Measurements from ENCODE around the gene WDR26.

Gene WDR26

DNA sequence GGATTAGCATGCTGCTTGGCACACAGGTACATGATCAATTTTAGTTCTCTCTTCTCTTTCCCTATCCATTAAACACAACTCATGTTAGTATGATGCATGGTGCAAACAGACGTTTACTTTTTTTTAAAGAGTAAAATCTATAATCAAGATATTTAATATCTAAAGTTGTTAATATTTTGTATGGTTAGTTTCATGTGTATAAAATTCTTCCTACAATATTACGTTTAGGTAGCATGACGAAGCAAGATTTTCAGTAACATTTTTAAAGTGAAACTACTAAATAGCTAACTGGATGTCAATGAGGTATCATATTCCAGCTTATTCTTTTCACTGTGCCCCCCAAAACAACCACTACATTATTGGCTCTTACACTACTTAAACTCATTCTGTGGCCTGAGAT lies 41.3 kb downstream of the WDR26 start:
- no peaks in the 10 kb centered on the region for H3K4me1 ChIP-seq (ENCODE audit: control insufficient read depth, insufficient read depth, low read length)
- H3K4me3 ChIP-seq (ENCODE audit: low read length in 2 of 2) = no peak overlapping the region
- no peak overlapping the region for H3K27ac ChIP-seq (ENCODE audit: low read length)
- no peaks in the 10 kb centered on the region for H3K9me3 ChIP-seq (ENCODE audit: control insufficient read depth in 2 of 2, low read length in 2 of 2)
- peaks cover 15 to 50% of the 10 kb centered on the region in 2 donors for H3K36me3 ChIP-seq (ENCODE audit: control insufficient read depth in 2 of 2, insufficient read depth in 2 of 2, low read length in 2 of 2)
- no peaks in the 10 kb centered on the region for H3K27me3 ChIP-seq (ENCODE audit: control insufficient read depth in 1 of 2, insufficient read depth in 2 of 2, low read length in 2 of 2)
- H3K9ac ChIP-seq (ENCODE audit: low read length in 2 of 2) = no peak overlapping the region

GRCh38 chr1:224392411-224393249 lies 42.0 kb downstream of the WDR26 start:
- H3K36me3 ChIP-seq (ENCODE audit: control insufficient read depth in 2 of 2, insufficient read depth in 2 of 2, low read length in 2 of 2) = peaks cover 15 to 44% of the 10 kb centered on the region in 2 donors
- H3K4me1 ChIP-seq (ENCODE audit: control insufficient read depth, insufficient read depth, low read length) = no peaks in the 10 kb centered on the region
- H3K27me3 ChIP-seq (ENCODE audit: control insufficient read depth in 1 of 2, insufficient read depth in 2 of 2, low read length in 2 of 2) = no peaks in the 10 kb centered on the region
- no peaks in the 10 kb centered on the region for H3K9me3 ChIP-seq (ENCODE audit: control insufficient read depth in 2 of 2, low read length in 2 of 2)
- no peak overlapping the region for H3K9ac ChIP-seq (ENCODE audit: low read length in 2 of 2)
- no peak overlapping the region for H3K27ac ChIP-seq (ENCODE audit: low read length)
- no peak overlapping the region for H3K4me3 ChIP-seq (ENCODE audit: low read length in 2 of 2)

DNA sequence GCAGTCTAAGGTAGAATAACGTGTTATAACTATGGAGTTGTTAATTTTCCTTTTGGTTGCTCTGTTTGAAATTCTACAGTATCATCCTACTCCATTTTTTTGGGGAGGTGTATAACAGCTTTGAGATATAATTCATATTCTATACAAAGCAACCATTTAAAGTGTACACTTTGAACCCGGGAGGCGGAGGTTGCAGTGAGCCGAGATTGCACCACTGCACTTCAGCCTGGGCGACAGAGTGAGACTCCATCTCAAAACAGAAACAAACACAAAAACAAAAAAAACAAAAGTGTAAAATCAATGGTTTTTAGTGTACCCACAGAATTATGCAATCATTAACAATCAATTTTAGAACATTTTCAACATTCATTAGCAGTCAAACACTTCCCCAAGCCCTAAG lies 44.1 kb downstream of the WDR26 start:
- Histone ChIP-seq H3K9ac (ENCODE audit: low read length in 2 of 2) (no peak overlapping the region), H3K4me3 (ENCODE audit: low read length in 2 of 2) (no peak overlapping the region), H3K4me1 (ENCODE audit: control insufficient read depth, insufficient read depth, low read length) (no peaks in the 10 kb centered on the region), H3K9me3 (ENCODE audit: control insufficient read depth in 2 of 2, low read length in 2 of 2) (no peaks in the 10 kb centered on the region), H3K27me3 (ENCODE audit: control insufficient read depth in 1 of 2, insufficient read depth in 2 of 2, low read length in 2 of 2) (no peaks in the 10 kb centered on the region), H3K27ac (ENCODE audit: low read length) (no peak overlapping the region), H3K36me3 (ENCODE audit: control insufficient read depth in 2 of 2, insufficient read depth in 2 of 2, low read length in 2 of 2) (peaks cover 15 to 33% of the 10 kb centered on the region in 2 donors)

GRCh38 chr1:224387943-224388342 lies 46.7 kb downstream of the WDR26 start:
- Histone ChIP-seq H3K9ac (ENCODE audit: low read length in 2 of 2) (no peak overlapping the region), H3K27me3 (ENCODE audit: control insufficient read depth in 1 of 2, insufficient read depth in 2 of 2, low read length in 2 of 2) (no peaks in the 10 kb centered on the region), H3K27ac (ENCODE audit: low read length) (no peak overlapping the region), H3K4me3 (ENCODE audit: low read length in 2 of 2) (no peak overlapping the region), H3K4me1 (ENCODE audit: control insufficient read depth, insufficient read depth, low read length) (no peaks in the 10 kb centered on the region), H3K9me3 (ENCODE audit: control insufficient read depth in 2 of 2, low read length in 2 of 2) (no peaks in the 10 kb centered on the region), H3K36me3 (ENCODE audit: control insufficient read depth in 2 of 2, insufficient read depth in 2 of 2, low read length in 2 of 2) (peaks cover 5 to 15% of the 10 kb centered on the region in 2 donors)

DNA sequence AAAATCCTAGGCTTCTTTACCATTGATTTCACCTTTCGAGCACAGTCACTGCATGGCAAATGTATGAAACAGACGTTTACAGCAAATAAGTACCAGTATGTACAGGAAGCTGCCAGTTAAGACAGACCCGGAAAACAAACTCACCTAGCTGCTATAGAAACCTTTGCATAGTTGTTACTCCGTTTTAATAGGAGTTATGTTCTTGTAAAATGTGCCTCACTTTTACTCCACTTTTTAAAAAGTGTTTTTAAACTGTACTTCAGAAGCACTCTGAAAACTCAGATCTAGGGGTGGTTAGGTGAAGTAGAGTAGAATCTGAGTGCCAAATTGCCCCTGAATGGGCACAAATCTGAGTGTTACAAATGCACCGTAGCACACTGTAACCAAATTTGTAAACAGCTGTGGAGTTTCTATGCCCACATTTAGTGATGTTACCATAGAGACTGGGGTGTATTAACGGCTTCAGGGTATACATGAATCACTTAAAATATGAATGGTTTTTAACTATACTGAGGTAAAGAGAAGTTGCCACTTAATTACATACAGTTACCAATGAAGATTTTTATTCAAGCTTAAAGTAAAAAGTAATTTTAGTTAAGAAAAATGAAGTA lies 47.2 kb downstream of the WDR26 start:
- Histone ChIP-seq H3K4me1 (ENCODE audit: control insufficient read depth, insufficient read depth, low read length) (no peaks in the 10 kb centered on the region), H3K27me3 (ENCODE audit: control insufficient read depth in 1 of 2, insufficient read depth in 2 of 2, low read length in 2 of 2) (no peaks in the 10 kb centered on the region), H3K27ac (ENCODE audit: low read length) (no peak overlapping the region), H3K4me3 (ENCODE audit: low read length in 2 of 2) (no peak overlapping the region), H3K36me3 (ENCODE audit: control insufficient read depth in 2 of 2, insufficient read depth in 2 of 2, low read length in 2 of 2) (peaks cover 5 to 10% of the 10 kb centered on the region in 2 donors), H3K9me3 (ENCODE audit: control insufficient read depth in 2 of 2, low read length in 2 of 2) (no peaks in the 10 kb centered on the region), H3K9ac (ENCODE audit: low read length in 2 of 2) (no peak overlapping the region)

GRCh38 chr1:224383218-224383617 lies 51.4 kb downstream of the WDR26 start:
- H3K9ac ChIP-seq (ENCODE audit: low read length in 2 of 2) = no peak overlapping the region
- H3K9me3 ChIP-seq (ENCODE audit: control insufficient read depth in 2 of 2, low read length in 2 of 2) = no peaks in the 10 kb centered on the region
- H3K4me3 ChIP-seq (ENCODE audit: low read length in 2 of 2) = no peak overlapping the region
- H3K27me3 ChIP-seq (ENCODE audit: control insufficient read depth in 1 of 2, insufficient read depth in 2 of 2, low read length in 2 of 2) = no peaks in the 10 kb centered on the region
- no peaks in the 10 kb centered on the region for H3K4me1 ChIP-seq (ENCODE audit: control insufficient read depth, insufficient read depth, low read length)
- H3K36me3 ChIP-seq (ENCODE audit: control insufficient read depth in 2 of 2, insufficient read depth in 2 of 2, low read length in 2 of 2) = peaks cover 4 to 10% of the 10 kb centered on the region in 2 donors
- H3K27ac ChIP-seq (ENCODE audit: low read length) = no peak overlapping the region

DNA sequence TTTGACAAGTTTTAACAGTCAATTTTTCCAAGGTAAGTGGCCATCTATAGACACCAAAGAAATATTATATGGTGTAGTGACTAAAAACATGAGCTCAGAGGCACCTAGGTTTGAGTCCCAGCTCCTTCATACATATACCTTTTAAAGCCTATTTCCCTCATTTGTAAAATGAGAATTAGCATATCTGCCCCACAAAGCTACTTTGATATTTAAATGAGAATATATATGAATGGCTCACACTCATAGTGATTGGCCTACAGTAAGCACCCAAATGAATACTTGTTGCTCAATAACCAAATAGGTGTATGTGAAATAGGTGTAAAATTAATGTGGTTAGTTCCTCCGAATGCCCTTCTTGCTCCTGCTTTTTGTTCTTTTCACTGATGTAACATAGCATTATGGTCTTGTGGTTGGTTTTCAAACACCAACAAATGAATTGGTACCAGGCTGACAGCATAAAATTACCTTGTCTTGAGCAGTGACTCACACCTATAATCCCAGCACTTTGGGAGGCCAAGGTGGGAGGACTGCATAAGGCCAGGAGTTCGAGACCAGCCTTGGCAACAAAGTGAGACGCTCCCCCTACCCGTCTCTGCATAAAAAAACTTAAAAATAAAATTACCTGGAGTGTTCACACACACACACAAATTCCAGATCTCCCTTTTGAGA lies 52.6 kb downstream of the WDR26 start:
- H3K36me3 ChIP-seq (ENCODE audit: control insufficient read depth in 2 of 2, insufficient read depth in 2 of 2, low read length in 2 of 2) = peaks cover 6 to 10% of the 10 kb centered on the region in 2 donors

GRCh38 chr1:224380003-224380402 lies 54.6 kb downstream of the WDR26 start:
- H3K36me3 ChIP-seq (ENCODE audit: control insufficient read depth in 2 of 2, insufficient read depth in 2 of 2, low read length in 2 of 2) = peaks cover 17 to 23% of the 10 kb centered on the region in 2 donors
- H3K27ac ChIP-seq (ENCODE audit: low read length) = no peak overlapping the region
- no peak overlapping the region for H3K4me3 ChIP-seq (ENCODE audit: low read length in 2 of 2)
- H3K9me3 ChIP-seq (ENCODE audit: control insufficient read depth in 2 of 2, low read length in 2 of 2) = no peaks in the 10 kb centered on the region
- H3K9ac ChIP-seq (ENCODE audit: low read length in 2 of 2) = no peak overlapping the region
- H3K27me3 ChIP-seq (ENCODE audit: control insufficient read depth in 1 of 2, insufficient read depth in 2 of 2, low read length in 2 of 2) = no peaks in the 10 kb centered on the region
- peaks cover 10% of the 10 kb centered on the region for H3K4me1 ChIP-seq (ENCODE audit: control insufficient read depth, insufficient read depth, low read length)

More for the DNA sequence above, 52.6 kb downstream of the WDR26 start:
- no peak overlapping the region for H3K9ac ChIP-seq (ENCODE audit: low read length in 2 of 2)
- H3K4me3 ChIP-seq (ENCODE audit: low read length in 2 of 2) = no peak overlapping the region
- no peaks in the 10 kb centered on the region for H3K9me3 ChIP-seq (ENCODE audit: control insufficient read depth in 2 of 2, low read length in 2 of 2)
- no peak overlapping the region for H3K27ac ChIP-seq (ENCODE audit: low read length)
- no peaks in the 10 kb centered on the region for H3K27me3 ChIP-seq (ENCODE audit: control insufficient read depth in 1 of 2, insufficient read depth in 2 of 2, low read length in 2 of 2)
- peaks cover 6% of the 10 kb centered on the region for H3K4me1 ChIP-seq (ENCODE audit: control insufficient read depth, insufficient read depth, low read length)

- Histone ChIP-seq H3K9me3 (ENCODE audit: control insufficient read depth in 2 of 2, low read length in 2 of 2) (no peaks in the 10 kb centered on the region), H3K36me3 (ENCODE audit: control insufficient read depth in 2 of 2, insufficient read depth in 2 of 2, low read length in 2 of 2) (peaks cover 20 to 25% of the 10 kb centered on the region in 2 donors), H3K4me1 (ENCODE audit: control insufficient read depth, insufficient read depth, low read length) (peaks cover 10% of the 10 kb centered on the region), H3K27me3 (ENCODE audit: control insufficient read depth in 1 of 2, insufficient read depth in 2 of 2, low read length in 2 of 2) (no peaks in the 10 kb centered on the region), H3K9ac (ENCODE audit: low read length in 2 of 2) (no peak overlapping the region), H3K4me3 (ENCODE audit: low read length in 2 of 2) (no peak overlapping the region), H3K27ac (ENCODE audit: low read length) (no peak overlapping the region)
Observed at GRCh38 chr1:224378855-224379631, 55.6 kb downstream of the WDR26 start.

DNA sequence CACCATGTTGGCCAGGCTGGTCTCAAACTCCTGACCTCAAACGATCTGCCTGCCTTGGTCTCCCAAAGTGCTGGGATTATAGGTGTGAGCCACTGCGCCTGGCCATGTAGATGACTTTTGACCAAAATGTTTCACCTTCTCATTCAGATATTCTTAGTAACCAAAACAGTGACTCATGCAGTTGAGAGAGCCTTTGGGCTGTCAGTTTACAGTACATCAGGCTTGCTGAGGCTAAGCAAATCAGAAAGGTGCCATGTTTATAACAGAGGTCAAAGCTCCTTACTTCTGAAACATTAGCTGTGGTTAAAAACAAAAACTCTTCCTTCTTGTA lies 57.0 kb downstream of the WDR26 start:
- H3K27me3 ChIP-seq (ENCODE audit: control insufficient read depth in 1 of 2, insufficient read depth in 2 of 2, low read length in 2 of 2) = no peaks in the 10 kb centered on the region
- no peaks in the 10 kb centered on the region for H3K9me3 ChIP-seq (ENCODE audit: control insufficient read depth in 2 of 2, low read length in 2 of 2)
- no peak overlapping the region for H3K4me3 ChIP-seq (ENCODE audit: low read length in 2 of 2)
- H3K27ac ChIP-seq (ENCODE audit: low read length) = no peak overlapping the region
- H3K9ac ChIP-seq (ENCODE audit: low read length in 2 of 2) = no peak overlapping the region
- peaks cover 10% of the 10 kb centered on the region for H3K4me1 ChIP-seq (ENCODE audit: control insufficient read depth, insufficient read depth, low read length)
- peaks cover 25 to 28% of the 10 kb centered on the region in 2 donors for H3K36me3 ChIP-seq (ENCODE audit: control insufficient read depth in 2 of 2, insufficient read depth in 2 of 2, low read length in 2 of 2)
